Ishikawa (cell line): ENCODE data around the gene CD37.

Source experiments
- CEBPB ChIP-seq: IDR thresholded peaks from 2 replicates; pipeline ENCODE4 v1.6.1; 2012
- REST ChIP-seq: IDR thresholded peaks from 2 replicates; pipeline ENCODE4 v1.6.1; 2012; ENCODE audit warnings: low read depth, mild to moderate bottlenecking
- USF1 ChIP-seq: IDR thresholded peaks from 2 replicates; pipeline ENCODE4 v1.6.1; 2012

GRCh38 chr19:49290517-49290916 lies 44.7 kb upstream of the CD37 start:
- TF ChIP-seq USF1 (no peak), CEBPB (no peak), REST (no peak)
